Measurements from ENCODE around the gene OLA1.

Gene OLA1

DNA sequence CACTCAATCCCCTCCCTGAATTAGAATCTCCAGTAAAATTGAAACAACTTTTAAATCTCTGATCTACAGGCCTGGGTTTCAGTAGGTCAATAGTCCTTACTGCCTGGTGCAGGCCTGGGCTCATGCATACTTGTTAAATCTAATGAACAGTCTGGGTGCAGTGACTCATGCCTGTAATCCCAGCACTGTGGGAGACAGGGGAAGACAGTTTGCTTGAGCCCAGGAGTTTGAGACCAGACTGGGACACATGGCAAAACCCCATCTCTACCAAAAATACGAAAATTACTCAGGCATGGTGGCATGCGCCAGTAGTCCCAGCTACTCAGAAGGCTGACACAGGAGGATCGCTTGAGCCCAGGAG lies 188.5 kb downstream of the OLA1 start:
- no peak overlapping the region for H2AFZ ChIP-seq (ENCODE audit: low read depth)
- no peaks in the 10 kb centered on the region for H3K4me1 ChIP-seq (ENCODE audit: low read depth, poor library complexity, severe bottlenecking)
- no peaks in the 10 kb centered on the region for H3K36me3 ChIP-seq (ENCODE audit: insufficient read depth)
- H3K4me2 ChIP-seq, result no peak overlapping the region
- H3K27ac ChIP-seq, result no peak overlapping the region
- H3K79me2 ChIP-seq (ENCODE audit: insufficient read depth, low read depth), result no peaks in the 10 kb centered on the region
- no peaks in the 10 kb centered on the region for H4K20me1 ChIP-seq (ENCODE audit: insufficient read depth)
- H3K4me3 ChIP-seq (IDR thresholded peaks at IDR 0.05; ENCODE audit: insufficient read depth, low read depth, low read length), result no peak overlapping the region
- no peaks in the 10 kb centered on the region for H3K27me3 ChIP-seq (ENCODE audit: insufficient read depth, low read depth)
- H3K9ac ChIP-seq, result no peak overlapping the region
- TF ChIP-seq, protein P1, sequence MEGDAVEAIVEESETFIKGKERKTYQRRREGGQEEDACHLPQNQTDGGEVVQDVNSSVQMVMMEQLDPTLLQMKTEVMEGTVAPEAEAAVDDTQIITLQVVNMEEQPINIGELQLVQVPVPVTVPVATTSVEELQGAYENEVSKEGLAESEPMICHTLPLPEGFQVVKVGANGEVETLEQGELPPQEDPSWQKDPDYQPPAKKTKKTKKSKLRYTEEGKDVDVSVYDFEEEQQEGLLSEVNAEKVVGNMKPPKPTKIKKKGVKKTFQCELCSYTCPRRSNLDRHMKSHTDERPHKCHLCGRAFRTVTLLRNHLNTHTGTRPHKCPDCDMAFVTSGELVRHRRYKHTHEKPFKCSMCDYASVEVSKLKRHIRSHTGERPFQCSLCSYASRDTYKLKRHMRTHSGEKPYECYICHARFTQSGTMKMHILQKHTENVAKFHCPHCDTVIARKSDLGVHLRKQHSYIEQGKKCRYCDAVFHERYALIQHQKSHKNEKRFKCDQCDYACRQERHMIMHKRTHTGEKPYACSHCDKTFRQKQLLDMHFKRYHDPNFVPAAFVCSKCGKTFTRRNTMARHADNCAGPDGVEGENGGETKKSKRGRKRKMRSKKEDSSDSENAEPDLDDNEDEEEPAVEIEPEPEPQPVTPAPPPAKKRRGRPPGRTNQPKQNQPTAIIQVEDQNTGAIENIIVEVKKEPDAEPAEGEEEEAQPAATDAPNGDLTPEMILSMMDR (conservative IDR thresholded peaks at IDR 0.05; ENCODE audit: low read depth, low read length), result no peak

DNA sequence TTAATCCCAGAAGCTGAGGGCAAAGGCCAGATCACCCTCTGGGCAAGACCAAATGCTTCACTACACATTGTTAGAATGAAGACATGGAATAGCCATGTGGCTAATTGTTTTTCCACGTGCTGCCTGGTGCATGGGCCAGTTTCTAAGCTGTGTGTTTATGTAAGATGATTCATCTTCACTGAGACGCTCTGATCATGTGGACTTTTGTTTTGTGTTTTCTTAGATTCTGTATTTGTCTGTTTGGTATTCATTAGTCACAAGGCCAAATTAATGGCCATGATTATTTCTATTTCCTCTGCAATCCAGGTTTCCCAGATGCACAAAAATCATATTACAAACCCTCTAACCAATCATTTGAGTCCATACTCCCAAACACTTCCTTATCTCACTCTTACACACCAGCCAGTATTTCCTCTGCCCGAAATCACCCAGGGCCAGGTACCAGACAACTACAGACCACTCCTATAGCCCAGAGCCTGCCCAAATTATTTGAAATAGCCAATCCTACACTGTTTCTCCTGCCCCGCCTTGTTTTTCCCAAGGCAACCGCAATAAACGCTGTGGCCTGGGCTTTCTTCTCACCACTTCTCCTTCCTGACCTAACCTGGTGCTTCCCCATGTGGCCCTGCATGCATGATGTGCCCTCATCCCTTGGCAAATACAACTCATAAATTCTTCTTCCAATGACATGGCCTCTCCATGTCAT lies 189.0 kb downstream of the OLA1 start:
- Histone ChIP-seq H3K4me2 (no peak overlapping the region), H3K79me2 (ENCODE audit: insufficient read depth, low read depth) (no peaks in the 10 kb centered on the region), H3K4me3 (IDR thresholded peaks at IDR 0.05; ENCODE audit: insufficient read depth, low read depth, low read length) (no peak overlapping the region), H3K36me3 (ENCODE audit: insufficient read depth) (no peaks in the 10 kb centered on the region), H4K20me1 (ENCODE audit: insufficient read depth) (no peaks in the 10 kb centered on the region), H3K9ac (no peak overlapping the region), H2AFZ (ENCODE audit: low read depth) (no peak overlapping the region), H3K27me3 (ENCODE audit: insufficient read depth, low read depth) (no peaks in the 10 kb centered on the region), H3K27ac (no peak overlapping the region), H3K4me1 (ENCODE audit: low read depth, poor library complexity, severe bottlenecking) (no peaks in the 10 kb centered on the region)
- TF ChIP-seq, protein P1 (conservative IDR thresholded peaks at IDR 0.05; ENCODE audit: low read depth, low read length), result no peak

DNA sequence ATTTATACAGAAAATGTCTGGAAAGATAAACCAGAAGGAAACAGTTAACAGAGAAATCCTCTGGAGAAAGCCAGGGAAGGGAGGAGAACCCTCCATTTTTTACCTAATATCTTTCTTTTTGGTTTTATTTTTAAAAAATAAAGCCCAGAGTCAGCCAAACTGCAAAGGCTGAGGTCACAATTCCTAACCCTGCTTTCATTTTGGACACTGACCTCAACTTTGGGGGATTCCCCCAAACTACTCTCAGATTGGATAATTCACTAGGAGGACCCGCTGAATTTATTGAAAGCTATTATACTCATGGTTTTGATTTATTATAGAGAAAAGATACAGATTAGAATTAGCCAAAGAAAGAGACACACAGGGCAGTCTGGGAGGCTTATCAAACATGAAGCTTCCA lies 189.9 kb downstream of the OLA1 start:
- Histone ChIP-seq H3K36me3 (ENCODE audit: insufficient read depth) (no peaks in the 10 kb centered on the region), H3K9ac (no peak overlapping the region), H3K4me2 (no peak overlapping the region), H3K27ac (no peak overlapping the region), H4K20me1 (ENCODE audit: insufficient read depth) (no peaks in the 10 kb centered on the region), H2AFZ (ENCODE audit: low read depth) (no peak overlapping the region), H3K79me2 (ENCODE audit: insufficient read depth, low read depth) (no peaks in the 10 kb centered on the region), H3K4me3 (IDR thresholded peaks at IDR 0.05; ENCODE audit: insufficient read depth, low read depth, low read length) (no peak overlapping the region), H3K27me3 (ENCODE audit: insufficient read depth, low read depth) (no peaks in the 10 kb centered on the region), H3K4me1 (ENCODE audit: low read depth, poor library complexity, severe bottlenecking) (no peaks in the 10 kb centered on the region)
- TF ChIP-seq, protein P1 (conservative IDR thresholded peaks at IDR 0.05; ENCODE audit: low read depth, low read length), result no peak

DNA sequence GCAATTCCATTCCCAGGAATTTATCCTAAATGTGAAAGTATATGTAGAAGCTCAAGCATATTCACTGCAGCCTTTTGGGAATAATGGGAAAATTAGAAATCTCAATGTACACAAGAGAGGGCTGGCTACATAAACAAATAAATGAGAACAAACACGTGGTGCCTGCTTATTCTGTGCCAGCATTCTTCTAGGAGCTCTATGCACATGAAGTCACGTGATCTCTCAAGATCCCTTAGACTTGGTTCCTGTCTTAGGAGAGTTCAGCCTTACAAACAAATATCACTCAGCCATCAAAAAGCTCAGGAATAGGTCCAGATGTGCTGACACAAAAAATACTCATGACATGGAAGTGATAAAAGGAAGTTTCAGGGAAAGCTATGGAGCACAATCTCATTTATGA lies 190.3 kb downstream of the OLA1 start:
- Histone ChIP-seq H3K27ac (no peak overlapping the region), H3K79me2 (ENCODE audit: insufficient read depth, low read depth) (no peaks in the 10 kb centered on the region), H3K4me3 (IDR thresholded peaks at IDR 0.05; ENCODE audit: insufficient read depth, low read depth, low read length) (no peak overlapping the region), H3K27me3 (ENCODE audit: insufficient read depth, low read depth) (no peaks in the 10 kb centered on the region), H3K9ac (no peak overlapping the region), H3K4me2 (no peak overlapping the region), H3K36me3 (ENCODE audit: insufficient read depth) (no peaks in the 10 kb centered on the region), H2AFZ (ENCODE audit: low read depth) (no peak overlapping the region), H4K20me1 (ENCODE audit: insufficient read depth) (no peaks in the 10 kb centered on the region), H3K4me1 (ENCODE audit: low read depth, poor library complexity, severe bottlenecking) (no peaks in the 10 kb centered on the region)
- TF ChIP-seq, protein P1 (conservative IDR thresholded peaks at IDR 0.05; ENCODE audit: low read depth, low read length), result no peak

Data from KMS-11 (cell line).